GM13976 (cell line): ENCODE results near the gene ATP8B1.

ENCODE experiments used
- DNase-seq: peaks from one replicate; pipeline ENCODE4 v3.0.0; 2012; ENCODE audit warnings: low spot score
- in situ Hi-C: fragments of 300-500 bp; cut with MboI; formaldehyde crosslinking; loops from one replicate; pipeline ENCODE4 v1.12.0; 2022; ENCODE audit warnings: low sequenced_read_pairs, mixed read lengths, inconsistent platforms; ENCODE audit not compliant: unreplicated experiment
- TF ChIP-seq, protein P1 (sequence below): IDR thresholded peaks from 2 replicates; pipeline ENCODE4 v1.5.1; 2012; ENCODE audit warnings: borderline replicate concordance, mild to moderate bottlenecking; ENCODE audit not compliant: insufficient read depth; ENCODE audit errors: extremely low read depth, missing control alignments, control extremely low read depth

ATP8B1 gene

DNA sequence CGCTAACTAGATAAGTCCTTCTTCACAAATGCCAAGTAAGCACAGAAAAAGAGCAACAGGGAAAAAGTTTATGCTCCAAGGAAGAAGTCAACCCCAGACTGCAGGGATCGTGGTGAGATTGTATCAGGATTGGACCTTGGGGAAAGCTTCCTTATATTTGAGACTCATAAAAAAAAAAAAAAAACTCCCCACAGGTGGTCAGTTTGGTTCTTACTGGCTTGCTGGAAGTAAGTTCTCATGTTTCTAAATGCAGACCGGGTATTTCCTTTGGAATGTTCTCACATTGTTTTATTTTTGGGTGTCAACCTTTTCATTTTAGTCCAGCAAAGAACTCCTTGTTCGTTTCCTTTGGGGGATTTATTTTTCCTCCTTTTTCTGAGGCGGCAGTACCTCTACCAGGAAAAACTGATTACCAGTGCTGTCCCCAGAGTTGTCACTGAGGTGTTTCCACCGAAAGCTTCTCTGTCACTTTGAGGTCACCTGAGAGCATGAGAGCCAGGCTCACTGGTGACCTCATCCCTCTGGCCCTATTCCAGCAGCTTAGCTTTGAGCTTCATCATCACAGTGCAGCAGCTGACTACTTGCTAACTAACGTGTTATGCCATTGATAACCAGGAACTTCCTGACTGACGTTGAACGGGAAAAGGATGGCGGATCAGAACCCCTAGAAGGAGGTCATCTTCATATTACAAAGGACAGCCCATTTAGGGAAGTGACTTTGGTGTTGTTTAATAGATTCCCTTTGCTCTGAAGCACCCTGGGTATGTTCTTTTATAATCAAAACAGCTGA is 16.8 kb upstream of the ATP8B1 start:
- DNase-seq: no peak
- in situ Hi-C loops: no loop called here
- TF ChIP-seq, protein P1, sequence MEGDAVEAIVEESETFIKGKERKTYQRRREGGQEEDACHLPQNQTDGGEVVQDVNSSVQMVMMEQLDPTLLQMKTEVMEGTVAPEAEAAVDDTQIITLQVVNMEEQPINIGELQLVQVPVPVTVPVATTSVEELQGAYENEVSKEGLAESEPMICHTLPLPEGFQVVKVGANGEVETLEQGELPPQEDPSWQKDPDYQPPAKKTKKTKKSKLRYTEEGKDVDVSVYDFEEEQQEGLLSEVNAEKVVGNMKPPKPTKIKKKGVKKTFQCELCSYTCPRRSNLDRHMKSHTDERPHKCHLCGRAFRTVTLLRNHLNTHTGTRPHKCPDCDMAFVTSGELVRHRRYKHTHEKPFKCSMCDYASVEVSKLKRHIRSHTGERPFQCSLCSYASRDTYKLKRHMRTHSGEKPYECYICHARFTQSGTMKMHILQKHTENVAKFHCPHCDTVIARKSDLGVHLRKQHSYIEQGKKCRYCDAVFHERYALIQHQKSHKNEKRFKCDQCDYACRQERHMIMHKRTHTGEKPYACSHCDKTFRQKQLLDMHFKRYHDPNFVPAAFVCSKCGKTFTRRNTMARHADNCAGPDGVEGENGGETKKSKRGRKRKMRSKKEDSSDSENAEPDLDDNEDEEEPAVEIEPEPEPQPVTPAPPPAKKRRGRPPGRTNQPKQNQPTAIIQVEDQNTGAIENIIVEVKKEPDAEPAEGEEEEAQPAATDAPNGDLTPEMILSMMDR: no peak

DNA sequence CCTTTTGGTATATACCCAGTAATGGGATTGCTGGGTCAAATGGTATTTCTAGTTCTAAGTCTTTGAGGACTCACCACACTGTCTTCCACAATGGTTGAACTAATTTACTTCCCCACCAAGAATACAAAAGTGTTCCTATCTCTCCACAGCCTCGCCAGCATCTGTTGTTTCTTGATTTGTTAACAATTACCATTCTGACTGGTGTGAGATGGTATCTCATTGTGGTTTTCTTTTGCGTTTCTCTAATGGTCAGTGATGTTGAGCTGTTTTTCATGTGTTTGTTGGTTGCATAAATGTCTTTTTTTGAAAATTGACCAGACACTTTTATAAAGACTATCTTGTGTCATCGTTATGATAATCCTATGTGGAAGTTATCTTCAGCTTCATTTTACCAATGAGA is 16.0 kb upstream of the ATP8B1 start:
- in situ Hi-C loops: no loop called here
- TF ChIP-seq, protein P1: no peak
- DNase-seq: no peak

DNA sequence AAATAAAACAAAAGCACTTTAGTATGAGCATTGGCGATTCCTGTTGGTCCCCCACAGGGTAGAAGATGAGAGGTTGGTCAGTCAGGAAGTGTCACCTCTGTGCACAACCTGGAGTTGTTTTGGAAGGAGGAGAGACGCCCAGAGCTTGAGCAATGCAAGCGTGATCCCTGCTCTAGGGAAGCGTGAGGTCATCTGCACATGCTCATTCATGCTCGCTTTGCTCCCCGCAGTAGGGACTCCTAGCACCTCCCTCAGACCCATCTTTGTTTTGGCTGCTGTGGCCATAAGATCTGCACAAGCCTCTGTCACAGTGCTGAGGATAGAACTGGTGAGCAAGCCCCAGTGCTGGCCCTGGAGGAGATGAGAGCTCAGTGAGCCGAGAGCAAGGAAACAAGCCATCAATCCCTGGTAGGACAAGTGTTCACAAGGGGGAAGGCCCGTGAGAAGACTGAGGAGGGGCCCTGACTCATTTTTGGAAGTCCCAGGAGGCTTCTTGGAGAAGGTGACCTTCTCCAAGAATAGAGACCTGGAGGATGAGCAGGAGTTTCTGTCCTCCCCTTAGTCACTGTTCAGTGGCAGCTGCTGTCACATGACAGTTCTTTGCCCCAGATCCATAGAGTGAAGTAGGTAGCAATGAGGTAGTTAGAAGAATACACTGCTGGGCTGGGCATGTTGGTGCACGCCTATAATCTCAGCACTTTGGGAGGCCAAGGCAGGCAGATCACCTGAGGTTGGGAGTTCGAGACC is 13.3 kb upstream of the ATP8B1 start:
- in situ Hi-C loops: no loop called here
- no peak for DNase-seq
- TF ChIP-seq, protein P1: no peak

DNA sequence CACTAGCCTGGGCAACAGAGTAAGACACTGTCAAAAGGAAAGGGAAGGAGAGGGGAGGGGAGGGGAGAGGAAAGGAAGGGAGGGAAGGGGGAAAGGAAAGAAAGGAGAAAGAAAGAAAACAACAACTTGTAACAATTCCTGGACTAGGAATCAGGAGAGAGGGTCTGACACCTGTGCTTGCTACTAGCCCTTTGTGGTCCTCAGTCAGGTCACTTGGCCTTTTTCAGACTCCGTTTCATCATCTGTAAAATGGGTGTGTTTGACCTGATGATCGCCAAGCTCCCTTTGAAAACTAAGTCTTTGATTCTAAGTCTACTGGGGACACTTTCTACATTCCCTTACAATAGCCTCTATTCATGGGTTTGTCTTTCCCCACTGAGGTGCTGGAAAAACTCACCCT is 11.4 kb upstream of the ATP8B1 start:
- no peak for DNase-seq
- in situ Hi-C loops: no loop called here
- TF ChIP-seq, protein P1: no peak

DNA sequence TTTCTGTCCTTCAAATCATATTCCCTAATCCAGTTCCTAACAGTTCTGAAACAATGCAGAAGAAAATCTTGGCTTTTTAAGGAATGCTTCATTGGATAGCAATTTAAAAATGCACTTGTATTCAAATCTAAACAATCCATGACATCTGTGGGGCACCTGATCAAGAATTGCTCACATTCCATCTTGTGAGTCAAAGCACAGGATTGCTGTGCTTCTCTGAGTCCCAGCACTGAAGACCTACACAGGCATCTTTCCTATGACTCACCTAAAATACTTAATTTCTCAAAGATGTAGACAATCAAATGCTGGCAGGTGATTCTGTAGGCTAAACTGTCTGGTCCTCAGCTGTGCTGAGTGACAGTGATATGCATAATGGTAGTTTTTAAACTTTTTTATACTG is 10.1 kb upstream of the ATP8B1 start:
- in situ Hi-C loops: no loop called here
- TF ChIP-seq, protein P1: no peak
- no peak for DNase-seq

DNA sequence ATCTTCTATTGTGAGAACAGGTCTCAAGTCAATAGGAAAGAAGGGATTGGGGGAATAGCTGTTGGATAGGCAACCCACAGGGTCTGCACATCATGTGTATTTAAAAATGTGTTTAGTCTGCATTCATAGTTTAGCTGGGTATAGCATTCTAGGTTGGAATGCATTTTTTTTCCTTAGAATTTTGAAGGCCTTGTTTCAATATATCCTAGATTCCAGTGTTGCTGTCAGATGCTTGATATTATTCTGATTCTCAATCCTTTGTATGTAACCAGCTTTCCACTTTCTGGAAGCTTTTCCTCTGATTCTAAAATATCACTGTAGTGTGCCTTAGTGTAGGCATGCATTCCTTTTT is 9.0 kb upstream of the ATP8B1 start:
- TF ChIP-seq, protein P1: no peak
- no peak for DNase-seq
- in situ Hi-C loops: no loop called here
